IMR-90 (cell line): ENCODE results near the gene AUH. TPM values are rescaled to one million over a fixed set of nuclear protein-coding genes. Genes with fewer than 3 reads are reported as not detected.

ENCODE experiments used
- ATAC-seq: fragments of 200-7000 bp; cut with Tn5 transposase; 2 replicates; pipeline ENCODE4 v1.9.1; 2020; ENCODE audit warnings: low read depth, mild to moderate bottlenecking, moderate library complexity
- BruUV-seq: library from RNA; stranded (reverse); fragments of 400-500 nt; replicated peaks from 2 replicates; lab custom pipeline; 2021; lab: Mats Ljungman, UMichigan
- CTCF ChIA-PET: fragments of 300-600 bp; formaldehyde crosslinking; extraction: SDS; loops from one replicate; lab custom pipeline; 2021; ENCODE audit warnings: antibody characterized with exemption; lab: Yijun Ruan, JAX
- POLR2A ChIA-PET: fragments of 300-600 bp; sonication (Branson Sonifier 250); formaldehyde crosslinking; loops from one replicate; lab custom pipeline; 2022; ENCODE audit warnings: antibody characterized with exemption; ENCODE audit not compliant: unreplicated experiment; lab: Charles Lee
- DNase-seq: peaks from one replicate; pipeline ENCODE4 v3.0.0; 2013
- H2AFZ ChIP-seq: replicated peaks from 2 replicates; pipeline ENCODE3; 2013; ENCODE audit warnings: low read length, mild to moderate bottlenecking; ENCODE audit not compliant: poor library complexity
- H2AK5ac ChIP-seq: 2 replicates; pipeline ENCODE4 v1.6.1; 2013; ENCODE audit warnings: low read depth, low read length, inconsistent platforms
- H2AK9ac ChIP-seq: replicated peaks from 2 replicates; pipeline ENCODE3; 2013; ENCODE audit warnings: mild to moderate bottlenecking, low read depth, low read length, moderate library complexity; ENCODE audit not compliant: poor library complexity
- H2BK120ac ChIP-seq: 2 replicates; pipeline ENCODE4 v1.6.1; 2013; ENCODE audit warnings: low read depth, low read length, inconsistent platforms
- H2BK15ac ChIP-seq: 3 replicates; pipeline ENCODE4 v1.6.1; 2013; ENCODE audit warnings: low read depth, low read length, inconsistent platforms
- H2BK20ac ChIP-seq: 2 replicates; pipeline ENCODE4 v1.6.1; 2013; ENCODE audit warnings: low read depth, mild to moderate bottlenecking, inconsistent platforms, low read length, moderate library complexity
- H2BK5ac ChIP-seq: 2 replicates; pipeline ENCODE4 v1.6.1; 2013; ENCODE audit warnings: mild to moderate bottlenecking, low read depth, low read length, inconsistent platforms; ENCODE audit not compliant: poor library complexity, severe bottlenecking
- H3K14ac ChIP-seq: replicated peaks from 2 replicates; pipeline ENCODE4 v1.6.1; 2013; ENCODE audit warnings: low read depth, low read length, inconsistent platforms
- H3K18ac ChIP-seq: 2 replicates; pipeline ENCODE4 v1.6.1; 2013; ENCODE audit warnings: low read depth, low read length, control low read depth
- H3K23ac ChIP-seq: 2 replicates; pipeline ENCODE4 v1.6.1; 2013; ENCODE audit warnings: low read depth, low read length, inconsistent platforms
- H3K27ac ChIP-seq: 2 replicates; pipeline ENCODE4 v1.5.1; 2013; ENCODE audit warnings: mild to moderate bottlenecking, control low read depth, low read length; ENCODE audit not compliant: insufficient read depth
- H3K27me3 ChIP-seq: 2 replicates; pipeline ENCODE4 v1.6.1; 2013; ENCODE audit warnings: low read length; ENCODE audit not compliant: control insufficient read depth, insufficient read depth
- H3K36me3 ChIP-seq: 2 replicates; pipeline ENCODE4 v1.6.1; 2013; ENCODE audit warnings: low read length, mixed read lengths; ENCODE audit not compliant: control insufficient read depth, insufficient read depth
- H3K4ac ChIP-seq: 2 replicates; pipeline ENCODE4 v1.6.1; 2013; ENCODE audit warnings: low read depth, low read length, inconsistent platforms
- H3K4me1 ChIP-seq: 2 replicates; pipeline ENCODE4 v1.6.1; 2013; ENCODE audit warnings: low read length, mixed read lengths; ENCODE audit not compliant: control insufficient read depth, insufficient read depth
- H3K4me2 ChIP-seq: 2 replicates; pipeline ENCODE4 v1.6.1; 2013; ENCODE audit warnings: low read depth, mild to moderate bottlenecking, control low read depth, low read length, moderate library complexity
- H3K4me3 ChIP-seq: 2 replicates; pipeline ENCODE4 v1.5.1; 2013; ENCODE audit warnings: low read depth, mild to moderate bottlenecking, control low read depth, low read length, moderate library complexity; ENCODE audit not compliant: insufficient read depth
- H3K56ac ChIP-seq: 2 replicates; pipeline ENCODE4 v1.6.1; 2013; ENCODE audit warnings: low read length, inconsistent platforms; ENCODE audit not compliant: insufficient read depth; ENCODE audit errors: extremely low read depth
- H3K79me1 ChIP-seq, 2 experiments: 2 replicates each; pipeline ENCODE4 v1.6.1; 2013; ENCODE audit warnings: low read length in 2 of 2, inconsistent platforms in 1 of 2, low read depth in 1 of 2
- H3K9ac ChIP-seq: 2 replicates; pipeline ENCODE4 v1.6.1; 2013; ENCODE audit warnings: low read depth, low read length, control low read depth
- H3K9me1 ChIP-seq: 2 replicates; pipeline ENCODE4 v1.6.1; 2013; ENCODE audit warnings: low read length, inconsistent platforms; ENCODE audit not compliant: insufficient read depth
- H3K9me3 ChIP-seq: 2 replicates; pipeline ENCODE4 v1.6.1; 2013; ENCODE audit warnings: low read length; ENCODE audit not compliant: control insufficient read depth, insufficient read depth
- H4K20me1 ChIP-seq: 2 replicates; pipeline ENCODE4 v1.6.1; 2013; ENCODE audit warnings: low read length, inconsistent platforms; ENCODE audit not compliant: insufficient read depth
- H4K5ac ChIP-seq: 2 replicates; pipeline ENCODE4 v1.6.1; 2013; ENCODE audit warnings: mild to moderate bottlenecking, low read depth, low read length, control low read depth
- H4K8ac ChIP-seq, 2 experiments: 2 replicates each; pipeline ENCODE4 v1.6.1; 2013; ENCODE audit warnings: low read depth in 2 of 2, low read length in 2 of 2, control low read depth in 1 of 2, inconsistent platforms in 1 of 2
- H4K91ac ChIP-seq: 2 replicates; pipeline ENCODE4 v1.6.1; 2013; ENCODE audit warnings: low read depth, low read length, inconsistent platforms; ENCODE audit not compliant: insufficient read depth
- BHLHE40 ChIP-seq: fragments of 150-350 bp; IDR thresholded peaks from 2 replicates; pipeline ENCODE4 v1.6.1; 2016; ENCODE audit warnings: mild to moderate bottlenecking, low read depth, low read length
- CHD1 ChIP-seq: IDR thresholded peaks from 2 replicates; pipeline ENCODE4 v1.6.1; 2012; ENCODE audit warnings: low read depth, low read length, improper control_type of control experiment
- CTCF ChIP-seq: conservative IDR thresholded peaks from 2 replicates; pipeline ENCODE4 v1.5.1; 2012; ENCODE audit warnings: mild to moderate bottlenecking, low read depth, low read length, improper control_type of control experiment
- FOS ChIP-seq: fragments of 150-350 bp; IDR thresholded peaks from 2 replicates; pipeline ENCODE4 v1.6.1; 2016; ENCODE audit warnings: low read depth, low read length
- MAZ ChIP-seq: IDR thresholded peaks from 2 replicates; pipeline ENCODE4 v1.6.1; 2012; ENCODE audit warnings: low read depth, mild to moderate bottlenecking, low read length, improper control_type of control experiment, moderate library complexity, borderline replicate concordance
- MXI1 ChIP-seq: IDR thresholded peaks from 2 replicates; pipeline ENCODE4 v1.6.1; 2012; ENCODE audit warnings: low read depth, mild to moderate bottlenecking, low read length, moderate library complexity, borderline replicate concordance
- POLR2A ChIP-seq: IDR thresholded peaks from 2 replicates; pipeline ENCODE4 v1.6.1; 2012; ENCODE audit warnings: mild to moderate bottlenecking, low read depth, low read length
- RAD21 ChIP-seq: IDR thresholded peaks from 2 replicates; pipeline ENCODE4 v1.6.1; 2012; ENCODE audit warnings: low read length, improper control_type of control experiment
- RCOR1 ChIP-seq: IDR thresholded peaks from 2 replicates; pipeline ENCODE4 v1.6.1; 2012; ENCODE audit warnings: mild to moderate bottlenecking, low read length, improper control_type of control experiment; ENCODE audit not compliant: insufficient replicate concordance
- RFX5 ChIP-seq: IDR thresholded peaks from 2 replicates; pipeline ENCODE4 v1.8.0; 2012; ENCODE audit warnings: low read depth, mild to moderate bottlenecking, low read length, moderate library complexity
- SMC3 ChIP-seq: fragments of 150-350 bp; IDR thresholded peaks from 2 replicates; pipeline ENCODE4 v1.6.1; 2016; ENCODE audit warnings: low read depth, mild to moderate bottlenecking, antibody characterized with exemption, low read length, moderate library complexity
- USF2 ChIP-seq: fragments of 150-350 bp; IDR thresholded peaks from 2 replicates; pipeline ENCODE4 v1.6.1; 2017; ENCODE audit warnings: mild to moderate bottlenecking, antibody characterized with exemption, low read length, low read depth
- whole genome bisulfite sequencing, 2 experiments: methylation state at CpG; one replicate each; pipeline versions ENCODE4 v1.1.5 to v1.1.7; 2013; ENCODE audit warnings: missing lambda C conversion rate in 2 of 2; ENCODE audit not compliant: insufficient read length in 1 of 2; ENCODE audit errors: extremely low coverage in 2 of 2; 5-methylcytosine and 5-hydroxymethylcytosine counted together
- dilution Hi-C: fragments of 300-500 bp; cut with HindIII; formaldehyde crosslinking; loops from one replicate; pipeline ENCODE4 v1.14.3; 2018; ENCODE audit warnings: low sequenced_read_pairs; ENCODE audit not compliant: unreplicated experiment
- in situ Hi-C: fragments of 300-500 bp; cut with MboI; formaldehyde crosslinking; loops from 3 replicates; pipeline ENCODE4 v1.14.3; 2019; ENCODE audit warnings: low sequenced_read_pairs, inconsistent platforms, mixed read lengths
- intact Hi-C: fragments of 100-400 bp; cut with micrococcal nuclease; formaldehyde crosslinking; loops from 2 replicates; pipeline ENCODE4 v1.10.0; 2022
- polyA plus RNA-seq, 3 experiments: library from polyadenylated mRNA; depleted of rRNA; stranded (reverse); fragments of >200 nt; gene quantifications; 2 replicates each; pipeline ENCODE4 v1.2.3, GENCODE V29; 2012; ENCODE audit warnings: low replicate concordance in 1 of 3
- total RNA-seq: library from RNA; depleted of rRNA; stranded (reverse); fragments of >200 nt; gene quantifications from 2 replicates; pipeline ENCODE4 v1.2.3, GENCODE V29; 2012
- TF ChIP-seq, protein P1 (sequence below): fragments of 150-350 bp; IDR thresholded peaks from 2 replicates; pipeline ENCODE4 v1.6.1; 2016; ENCODE audit warnings: low read depth, mild to moderate bottlenecking, low read length, moderate library complexity, borderline replicate concordance

The AUH gene
- total and polyA plus RNA-seq, 2 of the 4 experiments (the other 2 are of a cell fraction), result 5.9 to 8.1 TPM

GRCh38 chr9:91297306-91297705 is 64.4 kb downstream of the AUH start:
- Histone ChIP-seq H3K79me1 (peaks cover 11 to 35% of the 10 kb centered on the region in 2 experiments), H3K23ac (no peak overlapping the region), H2AFZ (no peak overlapping the region), H4K20me1 (no peaks in the 10 kb centered on the region), H3K4ac (no peak overlapping the region), H3K9me3 (no peaks in the 10 kb centered on the region), H2BK20ac (no peak overlapping the region), H3K56ac (no peak overlapping the region), H3K9ac (no peak overlapping the region), H3K4me3 (no peak overlapping the region), H2BK15ac (no peak overlapping the region), H4K91ac (no peak overlapping the region), H3K36me3 (peaks cover 20% of the 10 kb centered on the region), H3K27me3 (no peaks in the 10 kb centered on the region), H2BK120ac (no peak overlapping the region), H3K4me1 (peaks cover 5% of the 10 kb centered on the region), H2AK5ac (no peak overlapping the region; the same call in 1 of the 2 replicates), H3K4me2 (no peak overlapping the region), H3K9me1 (peaks cover 13% of the 10 kb centered on the region), H3K27ac (no peak overlapping the region), H4K5ac (no peak overlapping the region; the same call in 1 of the 2 replicates), H2AK9ac (no peak overlapping the region), H3K14ac (no peak overlapping the region), H3K18ac (no peak overlapping the region), H4K8ac (no peak overlapping the region), H2BK5ac (no peak overlapping the region)
- ATAC-seq, result no peak
- WGBS, 2 experiments, result no CpG with 5 or more reads among the region's 1 CpG
- in situ Hi-C loops (no loop called here), dilution Hi-C loops (no loop called here), intact Hi-C loops (no loop called here)
- BruUV-seq, result no TSS peak
- CTCF ChIA-PET, result no interaction called here
- DNase-seq, result no peak
- POLR2A ChIA-PET, result no interaction called here
- no peak for TF ChIP-seq RCOR1
- TF ChIP-seq SMC3, result no peak
- no peak for TF ChIP-seq MXI1
- TF ChIP-seq BHLHE40, result no peak
- no peak for TF ChIP-seq CTCF
- TF ChIP-seq MAZ, result no peak
- no peak for TF ChIP-seq FOS
- TF ChIP-seq CHD1, result no peak
- no peak for TF ChIP-seq RAD21
- TF ChIP-seq USF2, result no peak
- no peak for TF ChIP-seq RFX5
- TF ChIP-seq POLR2A, result no peak
- TF ChIP-seq, protein P1, sequence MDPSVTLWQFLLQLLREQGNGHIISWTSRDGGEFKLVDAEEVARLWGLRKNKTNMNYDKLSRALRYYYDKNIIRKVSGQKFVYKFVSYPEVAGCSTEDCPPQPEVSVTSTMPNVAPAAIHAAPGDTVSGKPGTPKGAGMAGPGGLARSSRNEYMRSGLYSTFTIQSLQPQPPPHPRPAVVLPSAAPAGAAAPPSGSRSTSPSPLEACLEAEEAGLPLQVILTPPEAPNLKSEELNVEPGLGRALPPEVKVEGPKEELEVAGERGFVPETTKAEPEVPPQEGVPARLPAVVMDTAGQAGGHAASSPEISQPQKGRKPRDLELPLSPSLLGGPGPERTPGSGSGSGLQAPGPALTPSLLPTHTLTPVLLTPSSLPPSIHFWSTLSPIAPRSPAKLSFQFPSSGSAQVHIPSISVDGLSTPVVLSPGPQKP, result no peak
